HG03280 (cell line): Measurements from ENCODE around the gene SLC7A9.

Experiments
- ATAC-seq: cut with Tn5 transposase; IDR thresholded peaks from one replicate; pipeline ENCODE4 v1.9.1; 2021; ENCODE audit warnings: mild to moderate bottlenecking, moderate library complexity; ENCODE audit not compliant: unreplicated experiment

The SLC7A9 gene

GRCh38 chr19:32869369-32869965 lies at the start of gene SLC7A9:
Gene SLC7A9, minus strand, starts transcription at chr19:32869767. Its CDS starts 1,233 bp downstream, at chr19:32868534.
- no peak for ATAC-seq

- ATAC-seq, result no peak
Observed at GRCh38 chr19:32919365-32919764, 49.8 kb upstream of the SLC7A9 start.

GRCh38 chr19:32917616-32917996 lies 48.0 kb upstream of the SLC7A9 start:
- ATAC-seq, result no peak

GRCh38 chr19:32916969-32917615 lies 47.5 kb upstream of the SLC7A9 start:
- ATAC-seq, result no peak

DNA sequence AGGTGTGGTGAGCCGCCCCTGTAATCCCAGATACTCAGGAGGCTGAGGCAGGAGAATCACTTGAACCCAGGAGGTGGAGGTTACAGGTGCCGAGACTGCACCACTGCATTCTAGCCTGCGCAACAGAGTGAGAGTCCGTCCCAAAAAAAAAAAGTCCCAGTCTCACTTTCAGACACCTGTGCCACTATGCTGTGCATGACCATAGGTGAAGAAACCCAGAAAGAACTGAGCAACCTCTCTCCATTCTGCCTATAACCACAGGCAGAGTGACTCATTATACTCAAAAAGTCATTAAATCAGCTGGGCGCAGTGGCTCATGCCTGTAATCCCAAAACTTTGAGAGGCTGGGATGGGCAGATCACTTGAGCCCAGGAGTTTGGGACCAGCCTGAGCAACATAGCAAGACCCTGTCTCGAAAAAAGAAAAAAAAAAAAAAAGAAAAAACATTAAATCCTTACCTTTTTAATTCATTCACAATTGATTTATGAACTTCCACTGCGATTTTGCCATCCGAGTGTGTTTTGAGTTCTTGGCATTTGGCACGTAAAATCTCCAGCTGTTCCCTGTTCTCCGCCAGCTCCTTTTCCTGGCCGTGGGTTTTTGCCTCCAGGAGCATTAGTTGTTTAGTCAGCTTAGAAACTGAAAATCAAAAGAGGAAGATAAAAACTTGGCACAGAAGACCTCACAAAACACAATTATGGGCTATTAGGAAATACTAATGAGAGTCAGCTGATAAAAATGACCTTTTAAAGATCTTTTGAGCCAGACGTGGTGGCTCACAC lies 45.5 kb upstream of the SLC7A9 start:
- no peak for ATAC-seq

DNA sequence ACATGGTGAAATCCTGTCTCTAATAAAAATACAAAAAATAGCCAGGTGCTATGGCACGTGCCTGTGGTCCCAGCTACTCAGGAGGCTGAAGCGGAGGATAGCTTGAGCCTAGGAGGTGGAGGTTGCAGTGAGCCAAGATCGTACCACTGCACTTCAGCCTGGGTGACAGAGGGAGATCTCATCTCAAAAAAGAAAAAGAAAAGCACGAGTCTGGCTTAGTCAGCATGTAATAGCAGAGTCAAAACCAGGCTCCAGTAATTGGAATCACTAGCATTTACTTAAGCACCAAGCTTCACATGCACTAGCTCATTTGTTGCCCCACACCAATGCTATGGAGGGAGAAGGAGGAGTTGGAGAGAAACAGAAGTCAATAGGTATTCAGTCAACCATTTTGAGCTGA lies 41.9 kb upstream of the SLC7A9 start:
- ATAC-seq, result no peak

DNA sequence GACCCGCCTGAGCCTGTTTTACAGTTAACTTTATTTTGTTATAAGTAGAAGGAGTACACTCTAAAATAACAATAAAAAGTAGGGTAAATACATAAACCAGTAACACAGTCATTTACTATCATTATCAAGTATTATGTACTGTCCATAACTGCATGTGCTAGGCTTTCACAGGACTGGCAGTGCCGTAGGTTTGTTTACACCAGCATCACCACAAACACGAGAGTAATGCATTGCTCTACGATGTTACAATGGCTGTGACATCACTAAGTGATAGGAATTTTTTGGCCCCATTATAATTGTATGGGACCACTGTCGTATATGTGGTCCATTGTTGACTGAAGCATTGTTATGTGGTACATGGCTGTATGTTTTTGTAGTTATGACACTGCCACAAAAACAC lies 41.3 kb upstream of the SLC7A9 start:
- no peak for ATAC-seq

DNA sequence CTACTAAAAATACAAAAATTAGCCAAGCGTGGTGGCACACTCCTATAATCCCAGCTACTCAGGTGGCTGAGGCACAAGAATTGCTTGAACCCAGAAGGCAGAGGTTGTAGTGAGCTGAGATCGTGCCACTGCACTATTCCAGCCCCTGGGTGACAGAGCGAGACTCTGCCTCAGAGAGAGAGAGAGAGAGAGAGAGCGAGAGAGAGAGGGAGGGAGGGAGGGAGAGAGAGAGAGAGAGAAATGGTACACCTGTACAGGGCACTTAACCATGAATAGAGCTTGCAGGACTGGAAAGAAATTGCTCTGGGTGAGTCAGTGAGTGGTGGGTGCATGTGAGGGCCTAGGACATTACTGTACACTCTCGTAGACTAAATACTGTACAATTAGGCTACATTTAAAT lies 40.5 kb upstream of the SLC7A9 start:
- no peak for ATAC-seq

- no peak for ATAC-seq
Observed at GRCh38 chr19:32909257-32909656, 39.7 kb upstream of the SLC7A9 start.

- no peak for ATAC-seq
Observed at GRCh38 chr19:32908641-32909190, 39.1 kb upstream of the SLC7A9 start.

- no peak for ATAC-seq
Observed at GRCh38 chr19:32902448-32902847, 32.9 kb upstream of the SLC7A9 start.

DNA sequence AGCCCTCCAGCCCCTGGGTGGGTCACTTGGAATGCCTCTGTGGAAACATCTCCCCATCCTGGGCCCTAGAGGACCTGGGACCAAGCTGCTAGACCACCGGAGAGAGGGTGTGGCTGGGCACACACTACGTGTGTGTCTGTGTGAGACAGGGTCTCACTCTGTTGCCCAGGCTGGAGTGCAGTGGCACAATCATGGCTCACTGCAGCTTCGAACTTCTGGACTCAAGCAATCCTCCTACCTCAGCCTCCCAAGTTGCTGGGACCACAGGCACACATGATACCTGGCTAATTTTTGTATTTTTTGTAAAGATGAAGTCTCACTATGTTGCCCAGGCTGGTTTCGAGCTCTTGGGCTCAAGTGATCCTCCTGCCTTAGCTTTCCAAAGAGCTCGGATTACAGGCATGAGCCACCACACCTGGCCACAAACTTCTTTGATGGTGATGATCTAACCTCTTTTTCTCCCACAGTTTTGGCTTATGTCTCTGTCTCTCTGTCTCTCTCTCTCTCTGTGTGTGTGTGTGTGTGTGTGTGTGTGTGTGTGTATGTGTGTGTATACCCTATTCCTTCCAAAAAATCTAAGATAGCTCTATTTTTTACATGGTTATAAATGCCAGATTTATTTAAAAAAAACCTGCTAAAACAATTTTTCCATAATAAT lies 32.1 kb upstream of the SLC7A9 start:
- no peak for ATAC-seq

DNA sequence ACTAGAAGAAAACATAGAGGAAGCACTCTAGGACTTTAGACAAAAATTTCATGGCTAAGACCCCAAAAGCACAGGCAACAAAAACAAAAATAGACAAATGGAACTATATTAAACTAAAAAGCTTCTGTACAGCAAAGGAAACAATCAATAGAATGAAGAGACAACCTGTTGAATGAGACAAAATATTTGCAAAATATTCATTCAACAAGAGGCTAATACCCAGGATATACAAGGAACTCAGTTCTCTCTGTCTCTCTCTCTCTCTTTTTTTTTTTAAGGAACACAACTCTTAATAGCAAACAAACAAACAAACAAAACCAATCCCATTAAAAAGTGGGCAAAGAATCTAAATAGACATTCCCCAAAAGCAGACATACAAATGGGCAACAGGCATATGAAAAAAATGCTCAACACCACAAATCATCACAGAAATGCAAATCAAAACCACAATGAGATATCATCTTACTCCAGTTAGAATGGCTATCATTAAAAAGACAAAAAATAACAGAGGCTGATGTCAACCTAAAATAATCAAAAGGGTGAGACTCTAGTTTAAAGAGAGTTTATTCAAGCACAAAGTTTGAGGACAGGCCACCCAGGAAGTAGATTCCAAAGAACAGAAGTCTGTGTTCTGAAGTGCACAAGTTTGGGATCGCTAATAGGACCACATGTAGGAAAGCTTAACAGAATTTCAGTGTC lies 27.1 kb upstream of the SLC7A9 start:
- no peak for ATAC-seq

DNA sequence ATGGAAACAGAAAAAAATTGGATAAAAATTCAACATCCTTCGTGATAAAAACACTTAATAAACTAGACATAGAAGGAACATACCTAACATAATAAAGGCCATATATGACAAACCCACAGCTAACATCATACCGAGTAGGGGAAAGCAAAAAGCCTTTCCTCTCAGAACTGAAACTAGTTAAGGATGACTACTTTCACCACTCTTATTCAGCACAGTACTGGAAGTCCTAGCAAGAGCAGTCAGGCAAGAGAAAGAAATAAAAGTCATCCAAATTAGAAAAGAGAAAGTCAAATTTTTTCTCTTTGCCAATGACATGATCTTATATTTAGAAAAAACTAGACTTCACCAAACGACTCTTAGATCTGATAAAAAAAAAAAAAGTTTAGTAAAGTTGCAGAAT lies 25.8 kb upstream of the SLC7A9 start:
- ATAC-seq, result no peak

GRCh38 chr19:32891609-32892008 lies 22.0 kb upstream of the SLC7A9 start:
- ATAC-seq, result no peak

DNA sequence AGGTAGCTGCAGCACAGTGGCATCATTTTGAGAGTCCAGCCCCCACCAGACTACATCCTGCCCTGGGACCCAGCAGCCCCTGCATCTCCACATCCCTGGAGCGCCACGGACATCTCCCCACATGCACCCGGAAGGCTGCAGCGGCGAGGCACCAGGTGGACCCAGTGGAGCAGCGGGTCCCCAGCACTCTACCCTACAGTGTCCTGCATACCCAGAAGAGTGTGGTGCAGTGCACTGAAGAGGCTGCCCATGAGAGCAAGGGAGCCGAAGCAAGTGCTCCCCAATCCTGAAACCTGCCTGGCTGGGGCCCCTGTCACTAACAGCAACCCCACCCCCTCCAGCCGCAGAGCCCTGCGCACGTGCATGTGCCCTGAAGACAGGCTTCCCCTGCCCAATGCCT lies 21.3 kb upstream of the SLC7A9 start:
- ATAC-seq, result no peak

GRCh38 chr19:32890326-32890725 lies 20.8 kb upstream of the SLC7A9 start:
- no peak for ATAC-seq

DNA sequence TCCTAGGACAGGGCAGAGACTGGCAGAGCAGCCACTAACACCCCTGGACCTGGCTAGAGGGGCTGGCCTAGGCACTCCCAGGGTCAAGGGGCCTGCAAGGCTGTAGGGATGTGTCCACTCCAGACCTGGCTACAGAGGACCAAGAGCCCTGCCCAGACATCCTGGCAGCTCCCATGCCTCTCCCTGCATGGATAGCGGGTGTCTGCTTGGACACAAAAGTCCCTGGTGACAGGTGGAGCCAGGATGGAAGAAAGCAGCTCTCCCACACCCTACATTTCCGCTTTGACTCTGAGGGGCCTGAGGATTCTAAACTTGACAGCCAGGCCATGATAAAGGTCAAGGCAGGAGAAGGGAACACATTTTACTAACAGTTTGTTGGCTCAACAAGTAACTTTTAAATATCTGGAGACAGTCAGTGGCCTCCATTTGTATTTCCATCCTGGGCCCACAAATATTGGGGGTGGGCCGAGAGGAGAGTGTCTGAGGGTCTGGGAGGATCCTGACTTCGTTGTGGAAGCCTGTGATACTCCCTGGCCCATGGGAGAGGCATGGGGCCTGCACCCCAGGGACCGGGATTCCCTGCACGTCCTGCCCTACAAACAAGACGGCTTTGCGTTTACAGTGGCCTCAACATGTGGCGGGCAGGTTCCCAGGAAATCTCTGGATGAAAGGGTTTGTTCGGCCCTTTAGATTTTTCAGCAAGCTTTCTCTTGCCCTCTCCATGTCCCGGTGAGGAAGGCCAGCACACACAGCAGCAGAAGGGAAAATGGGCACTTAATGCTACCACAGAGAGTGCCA lies 19.8 kb upstream of the SLC7A9 start:
- ATAC-seq, result no peak

DNA sequence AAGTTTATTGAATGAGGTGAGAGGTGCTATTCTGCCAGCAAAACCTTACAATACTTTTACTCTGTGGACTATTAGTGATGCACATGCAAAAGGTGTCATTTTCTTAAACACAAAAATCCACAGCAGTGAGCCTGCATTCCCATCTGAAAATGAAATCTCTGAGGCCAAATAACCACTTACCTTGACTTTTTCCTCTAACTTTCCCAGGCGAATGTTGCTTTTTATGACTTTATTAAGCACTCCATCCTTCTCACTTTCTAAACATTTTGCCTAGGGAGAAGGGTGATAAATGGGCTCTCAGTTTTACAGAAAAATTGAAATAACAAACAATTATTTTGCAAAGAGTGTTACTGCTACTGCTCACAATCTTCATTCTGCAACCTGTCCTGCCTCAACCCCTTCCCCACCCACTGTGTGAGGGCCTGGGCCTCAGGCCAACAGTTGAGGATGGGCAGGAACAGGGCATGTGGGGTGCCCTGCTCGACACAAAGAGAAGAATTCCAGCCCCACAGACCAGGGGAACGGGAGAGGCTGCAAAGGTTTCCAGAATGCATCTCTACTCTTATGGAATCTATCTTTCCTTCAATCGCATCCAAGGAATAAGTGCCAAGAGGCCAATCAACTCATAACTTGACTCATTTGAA lies 18.1 kb upstream of the SLC7A9 start:
- no peak for ATAC-seq
